PC-9 (cell line): Measurements from ENCODE around the gene RPL41. TPM values are rescaled to one million over a fixed set of nuclear protein-coding genes. Genes with fewer than 3 reads are reported as not detected.

Source experiments
- BruUV-seq: library from RNA; stranded (reverse); fragments of 400-500 nt; replicated peaks from 2 replicates; lab custom pipeline; 2021; lab: Mats Ljungman, UMichigan
- CTCF ChIA-PET: fragments of 300-600 bp; sonication (Branson Sonifier 250); formaldehyde crosslinking; loops from one replicate; lab custom pipeline; 2022; ENCODE audit warnings: antibody characterized with exemption; lab: Charles Lee
- POLR2A ChIA-PET: fragments of 300-600 bp; sonication (Branson Sonifier 250); formaldehyde crosslinking; loops from one replicate; lab custom pipeline; 2022; ENCODE audit warnings: antibody characterized with exemption; ENCODE audit not compliant: unreplicated experiment; lab: Charles Lee
- DNase-seq, 2 experiments: peaks; one replicate each; pipeline versions ENCODE4 v3.0.0 to v3.0.0-alpha.2; 2015 to 2022; ENCODE audit warnings: mixed read lengths in 1 of 2
- H2AFZ ChIP-seq: fragments of 200-600 bp; sonication (generic); 2 replicates; pipeline ENCODE4 v1.8.1; 2017; ENCODE audit warnings: antibody characterized with exemption
- H3F3A ChIP-seq: fragments of 200-600 bp; sonication (generic); 2 replicates; pipeline ENCODE4 v1.8.1; 2017; ENCODE audit warnings: antibody characterized with exemption, mild to moderate bottlenecking, low read depth; ENCODE audit not compliant: insufficient read depth
- H3K27ac ChIP-seq: fragments of 200-600 bp; sonication (generic); 2 replicates; pipeline ENCODE4 v1.6.1; 2016; ENCODE audit warnings: mixed run types
- H3K27me3 ChIP-seq: fragments of 200-600 bp; sonication (generic); 2 replicates; pipeline ENCODE4 v1.6.1; 2016; ENCODE audit warnings: low read depth, mixed run types; ENCODE audit not compliant: insufficient read depth
- H3K36me3 ChIP-seq: fragments of 200-600 bp; sonication (generic); 2 replicates; pipeline ENCODE4 v1.6.1; 2016; ENCODE audit warnings: low read depth, mixed run types
- H3K4me1 ChIP-seq: fragments of 200-600 bp; sonication (generic); replicated peaks from 2 replicates; pipeline ENCODE4 v1.6.1; 2016; ENCODE audit warnings: mixed run types; ENCODE audit not compliant: insufficient read depth
- H3K4me2 ChIP-seq: fragments of 200-600 bp; sonication (generic); 2 replicates; pipeline ENCODE4 v1.6.1; 2017; ENCODE audit warnings: mixed run types
- H3K4me3 ChIP-seq: fragments of 200-600 bp; sonication (generic); 2 replicates; pipeline ENCODE4 v1.6.1; 2016; ENCODE audit warnings: mixed run types
- H3K79me2 ChIP-seq: fragments of 200-600 bp; sonication (generic); 2 replicates; pipeline ENCODE4 v1.6.1; 2017; ENCODE audit warnings: low read depth, mixed run types
- H3K9me2 ChIP-seq: fragments of 200-600 bp; sonication (generic); 2 replicates; pipeline ENCODE4 v1.8.1; 2017; ENCODE audit warnings: mild to moderate bottlenecking; ENCODE audit not compliant: insufficient read depth
- H3K9me3 ChIP-seq: fragments of 200-600 bp; sonication (generic); 2 replicates; pipeline ENCODE4 v1.8.1; 2016; ENCODE audit warnings: low read depth; ENCODE audit not compliant: insufficient read depth
- H4K20me1 ChIP-seq: fragments of 200-600 bp; sonication (generic); 2 replicates; pipeline ENCODE4 v1.8.1; 2017; ENCODE audit not compliant: insufficient read depth
- CTCF ChIP-seq: fragments of 200-600 bp; sonication (generic); conservative IDR thresholded peaks from 2 replicates; pipeline ENCODE4 v1.6.1; 2017; ENCODE audit warnings: mixed run types, antibody characterized with exemption, mild to moderate bottlenecking, moderate library complexity
- EZH2 ChIP-seq: fragments of 200-600 bp; sonication (generic); IDR thresholded peaks from 2 replicates; pipeline ENCODE4 v1.8.0; 2017; ENCODE audit warnings: antibody characterized with exemption, low read depth
- intact Hi-C: fragments of 100-400 bp; cut with micrococcal nuclease; formaldehyde crosslinking; loops from one replicate; pipeline ENCODE4 v1.10.0; 2022; ENCODE audit not compliant: unreplicated experiment
- total RNA-seq: library from RNA; stranded (reverse); gene quantifications from 2 replicates; pipeline ENCODE4 v1.2.3, GENCODE V29; 2021

RPL41 gene
- total RNA-seq, 1 experiment from 2014 or later = 3,423 TPM

GRCh38 chr12:56145217-56145616 is 28.8 kb downstream of the RPL41 start:
- TF ChIP-seq CTCF = no peak
- TF ChIP-seq EZH2 = no peak
- no TSS peak for BruUV-seq
- ChIA-PET POLR2A (no interaction called here), CTCF (no interaction called here)
- DNase-seq = peak in 1 of 2 experiments; percentile 13
- Histone ChIP-seq H2AFZ (no peak overlapping the region), H3K4me2 (no peak overlapping the region), H3K4me3 (no peak overlapping the region), H3K27me3 (no peaks in the 10 kb centered on the region), H3K36me3 (no peaks in the 10 kb centered on the region; the same call in 1 of the 2 replicates), H3K27ac (no peak overlapping the region), H3F3A (peaks cover 15% of the 10 kb centered on the region), H4K20me1 (no peaks in the 10 kb centered on the region), H3K4me1 (peaks cover 14% of the 10 kb centered on the region), H3K9me3 (no peaks in the 10 kb centered on the region), H3K9me2 (no peaks in the 10 kb centered on the region), H3K79me2 (no peaks in the 10 kb centered on the region)
- intact Hi-C loops = no loop called here

- H4K20me1 ChIP-seq = no peaks in the 10 kb centered on the region
- H3K4me3 ChIP-seq = no peak overlapping the region
- H2AFZ ChIP-seq = no peak overlapping the region
- CTCF ChIA-PET = no interaction called here
- H3K9me3 ChIP-seq = no peaks in the 10 kb centered on the region
- H3K27ac ChIP-seq = peak overlapping the region; percentile 37; the same call in 1 of the 2 replicates
- no peaks in the 10 kb centered on the region for H3K9me2 ChIP-seq
- POLR2A ChIA-PET = interaction anchor here (0.7 kb wide), 1 partner anchor 375 kb away, joined by 3 read pairs; the partner anchor contains the start of gene RBMS2
- no TSS peak for BruUV-seq
- H3K4me2 ChIP-seq = peak overlapping the region; percentile 48
- H3F3A ChIP-seq = peaks cover 22% of the 10 kb centered on the region
- no peaks in the 10 kb centered on the region for H3K27me3 ChIP-seq
- H3K79me2 ChIP-seq = no peaks in the 10 kb centered on the region
- TF ChIP-seq EZH2 (no peak), CTCF (no peak)
- no peaks in the 10 kb centered on the region; the same call in 1 of the 2 replicates for H3K36me3 ChIP-seq
- intact Hi-C loops = no loop called here
- peaks cover 27% of the 10 kb centered on the region for H3K4me1 ChIP-seq
- peak in 1 of 2 experiments; percentile 40 for DNase-seq
Observed at GRCh38 chr12:56146492-56147460, 30.3 kb downstream of the RPL41 start.

GRCh38 chr12:56150563-56150962 is 34.1 kb downstream of the RPL41 start:
- no peaks in the 10 kb centered on the region for H3K9me2 ChIP-seq
- peaks cover 35% of the 10 kb centered on the region for H3K4me1 ChIP-seq
- ChIA-PET CTCF (interaction anchor here (0.6 kb wide), 2 partner anchors 18 to 176 kb away, joined by 5 to 11 read pairs; no protein-coding TSS in a partner anchor), POLR2A (interaction anchor here (0.6 kb wide), 1 partner anchor 11 kb away, joined by 9 read pairs; no protein-coding TSS in a partner anchor)
- no peak for DNase-seq
- no peak overlapping the region for H3K27ac ChIP-seq
- peaks cover 9% of the 10 kb centered on the region; the same call in 1 of the 2 replicates for H3K79me2 ChIP-seq
- no TSS peak for BruUV-seq
- H4K20me1 ChIP-seq = no peaks in the 10 kb centered on the region
- no peaks in the 10 kb centered on the region for H3K36me3 ChIP-seq
- no peak overlapping the region for H3K4me2 ChIP-seq
- peaks cover 30% of the 10 kb centered on the region for H3F3A ChIP-seq
- H3K4me3 ChIP-seq = no peak overlapping the region
- intact Hi-C loops = no loop called here
- no peak for TF ChIP-seq EZH2
- TF ChIP-seq CTCF = no peak
- H2AFZ ChIP-seq = no peak overlapping the region
- no peaks in the 10 kb centered on the region for H3K9me3 ChIP-seq
- H3K27me3 ChIP-seq = no peaks in the 10 kb centered on the region
